Activated CD4-positive, CD25-positive, alpha-beta regulatory T cell (primary cell): ENCODE measurements around the gene ZNRF1.
A peak's percentile ranks its signal among the peaks of the same experiment; 100 is the strongest.
"Not testable (repeated sequence)": the region's sequence is repeated elsewhere in the genome, so short reads cannot be mapped to it uniquely, and the experiment has no call there.

Experiments used
- DNase-seq, 4 experiments: peaks; one replicate each; lab custom pipeline; 2025; lab: John Stamatoyannopoulos, UW

Gene ZNRF1

GRCh38 chr16:74998481-74999218, at the start of gene ZNRF1:
Gene ZNRF1 (plus strand): TSS chr16:74999024. CDS start chr16:74999672, 648 bp downstream.
- peak; percentile 64 to 71 (median 66) for DNase-seq

GRCh38 chr16:74949309-74949708, 49.5 kb upstream of the ZNRF1 start:
- no peak for DNase-seq

GRCh38 chr16:74950511-74950910, 48.3 kb upstream of the ZNRF1 start:
- no peak for DNase-seq

- no peak for DNase-seq
Observed at GRCh38 chr16:74951206-74951605, 47.6 kb upstream of the ZNRF1 start.

- DNase-seq: no peak
Observed at GRCh38 chr16:74951681-74952080, 47.1 kb upstream of the ZNRF1 start.

GRCh38 chr16:74954763-74955162, 44.1 kb upstream of the ZNRF1 start:
- no peak for DNase-seq

- no peak for DNase-seq
Observed at GRCh38 chr16:74973304-74973703, 25.5 kb upstream of the ZNRF1 start.

GRCh38 chr16:74975591-74975990, 23.2 kb upstream of the ZNRF1 start:
- DNase-seq: no peak

GRCh38 chr16:74982256-74982655, 16.6 kb upstream of the ZNRF1 start:
- no peak for DNase-seq

- no peak for DNase-seq
Observed at GRCh38 chr16:74984194-74984528, 14.7 kb upstream of the ZNRF1 start.

- DNase-seq: peak; percentile 95 to 96 (median 95)
Observed at GRCh38 chr16:74984529-74985296, 14.1 kb upstream of the ZNRF1 start, which contains the start of gene WDR59. Gene WDR59 (minus strand): TSS chr16:74985123. CDS start chr16:74985017, 106 bp downstream.

GRCh38 chr16:74987027-74987681, 11.7 kb upstream of the ZNRF1 start:
- no peak for DNase-seq

GRCh38 chr16:74989864-74990263, 9.0 kb upstream of the ZNRF1 start:
- DNase-seq: not testable (repeated sequence)

GRCh38 chr16:74990832-74991231, 8.0 kb upstream of the ZNRF1 start:
- DNase-seq: no peak

- DNase-seq: no peak
Observed at GRCh38 chr16:74991268-74991592, 7.6 kb upstream of the ZNRF1 start.

- no peak for DNase-seq
Observed at GRCh38 chr16:74991593-74992403, 7.0 kb upstream of the ZNRF1 start.

- no peak for DNase-seq
Observed at GRCh38 chr16:74995986-74996385, 2.8 kb upstream of the ZNRF1 start.

- DNase-seq: no peak
Observed at GRCh38 chr16:74997042-74997491, 1.8 kb upstream of the ZNRF1 start.

- peak in 1 of 4 experiments; percentile 34 for DNase-seq
Observed at GRCh38 chr16:74999219-74999608, 390 bp downstream of the ZNRF1 start.

GRCh38 chr16:74999609-75000480, 1.0 kb downstream of the ZNRF1 start:
- peak; percentile 7 to 52 (median 31) for DNase-seq

- no peak for DNase-seq
Observed at GRCh38 chr16:75000481-75001081, 1.8 kb downstream of the ZNRF1 start.
